Gastrocnemius medialis (tissue), 4 donors: Measurements from ENCODE around the gene TRIM44. TPM values are rescaled to one million over a fixed set of nuclear protein-coding genes. Genes with fewer than 3 reads are reported as not detected.

Experiments
- ATAC-seq, 2 donors: fragments of 150-250 bp; one replicate each; pipeline ENCODE4 v1.9.1; 2016
- DNase-seq, 2 donors: peaks; one replicate each; pipeline ENCODE4 v3.0.0-alpha.2; 2019
- H3K27ac ChIP-seq, 4 donors: fragments of 200-600 bp; sonication (generic); 1 replicate in 1 of 4; 2 replicates in 3 of 4; pipeline ENCODE4 v1.5.1; 2016 to 2018; ENCODE audit warnings: mild to moderate bottlenecking in 2 of 4, moderate library complexity in 1 of 4
- H3K27me3 ChIP-seq, 3 donors: fragments of 200-600 bp; sonication (generic) in 2 of 3; 1 replicate in 1 of 3; 2 replicates in 2 of 3; pipeline versions ENCODE4 v1.5.1 to v1.6.0; 2016 to 2019; ENCODE audit warnings: mild to moderate bottlenecking in 1 of 3, moderate library complexity in 1 of 3
- H3K36me3 ChIP-seq, 2 donors: fragments of 200-600 bp; sonication (generic) in 1 of 2; one replicate each; pipeline ENCODE4 v1.5.1; 2017 to 2018
- H3K4me1 ChIP-seq, 2 donors: fragments of 200-600 bp; sonication (generic) in 1 of 2; one replicate each; pipeline ENCODE4 v1.5.1; 2016 to 2017; ENCODE audit warnings: mild to moderate bottlenecking in 2 of 2
- H3K4me3 ChIP-seq, 4 donors: fragments of 200-600 bp; sonication (generic) in 3 of 4; 1 replicate in 1 of 4; 2 replicates in 3 of 4; pipeline ENCODE4 v1.5.1; 2016 to 2019; ENCODE audit warnings: mild to moderate bottlenecking in 2 of 4
- H3K9me3 ChIP-seq, 3 donors: fragments of 200-600 bp; sonication (generic) in 2 of 3; 1 replicate in 1 of 3; 2 replicates in 2 of 3; pipeline ENCODE4 v1.5.1; 2016 to 2019
- POLR2A ChIP-seq, 2 donors: fragments of 450-650 bp; IDR thresholded peaks; one replicate each; pipeline ENCODE4 v1.6.1; 2017; ENCODE audit warnings: antibody characterized with exemption in 2 of 2, mild to moderate bottlenecking in 2 of 2, moderate library complexity in 2 of 2
- in situ Hi-C, 4 donors: fragments of 200-750 bp; cut with MboI; loops; one replicate each; pipeline versions ENCODE4 v1.15.0 to v1.8.0; 2017; ENCODE audit warnings: low sequenced_read_pairs in 4 of 4
- intact Hi-C: fragments of 100-400 bp; cut with DNase I; formaldehyde crosslinking; loops from one replicate; pipeline ENCODE4 v1.15.1; 2023; ENCODE audit warnings: low total_unique reads
- total RNA-seq, 4 donors: library from RNA; depleted of rRNA; stranded (reverse); fragments of >200 nt; gene quantifications; one replicate each; pipeline versions ENCODE4 v1.1.0 to v1.2.3, GENCODE V29; 2016
- TF ChIP-seq, protein P1 (sequence below), 5 experiments: fragments of 450-650 bp in 3 of 5; fragments of 200-600 bp in 2 of 5; sonication (generic) in 2 of 5; IDR thresholded peaks in 4 of 5; conservative IDR thresholded peaks in 1 of 5; 1 replicate in 4 of 5; 2 replicates in 1 of 5; pipeline ENCODE4 v1.5.1; 2016 to 2019; ENCODE audit warnings: antibody characterized with exemption in 5 of 5, mild to moderate bottlenecking in 3 of 5, moderate library complexity in 3 of 5

TRIM44 gene
- total RNA-seq, 4 donors from 2014 or later: 25.5 to 30.5 (median 26.2) TPM

GRCh38 chr11:35820614-35821013 is 158.0 kb downstream of the TRIM44 start:
- TF ChIP-seq POLR2A (IDR thresholded peaks at IDR 0.05): no peak
- TF ChIP-seq, protein P1, sequence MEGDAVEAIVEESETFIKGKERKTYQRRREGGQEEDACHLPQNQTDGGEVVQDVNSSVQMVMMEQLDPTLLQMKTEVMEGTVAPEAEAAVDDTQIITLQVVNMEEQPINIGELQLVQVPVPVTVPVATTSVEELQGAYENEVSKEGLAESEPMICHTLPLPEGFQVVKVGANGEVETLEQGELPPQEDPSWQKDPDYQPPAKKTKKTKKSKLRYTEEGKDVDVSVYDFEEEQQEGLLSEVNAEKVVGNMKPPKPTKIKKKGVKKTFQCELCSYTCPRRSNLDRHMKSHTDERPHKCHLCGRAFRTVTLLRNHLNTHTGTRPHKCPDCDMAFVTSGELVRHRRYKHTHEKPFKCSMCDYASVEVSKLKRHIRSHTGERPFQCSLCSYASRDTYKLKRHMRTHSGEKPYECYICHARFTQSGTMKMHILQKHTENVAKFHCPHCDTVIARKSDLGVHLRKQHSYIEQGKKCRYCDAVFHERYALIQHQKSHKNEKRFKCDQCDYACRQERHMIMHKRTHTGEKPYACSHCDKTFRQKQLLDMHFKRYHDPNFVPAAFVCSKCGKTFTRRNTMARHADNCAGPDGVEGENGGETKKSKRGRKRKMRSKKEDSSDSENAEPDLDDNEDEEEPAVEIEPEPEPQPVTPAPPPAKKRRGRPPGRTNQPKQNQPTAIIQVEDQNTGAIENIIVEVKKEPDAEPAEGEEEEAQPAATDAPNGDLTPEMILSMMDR (IDR thresholded peaks at IDR 0.05 in 4 of 5, conservative IDR thresholded peaks at IDR 0.05 in 1 of 5): no peak
- DNase-seq (no peak), ATAC-seq (no peak)
- H3K27ac ChIP-seq: no peak overlapping the region
- intact Hi-C loops: loop anchor here (5.0 to 10.0 kb wide), 4 partner anchors 84 to 367 kb away; partner anchors contain the start of gene LDLRAD3
- H3K4me1 ChIP-seq: peaks cover 11 to 14% of the 10 kb centered on the region in 2 donors
- no peaks in the 10 kb centered on the region for H3K9me3 ChIP-seq
- no peaks in the 10 kb centered on the region for H3K27me3 ChIP-seq
- no peak overlapping the region for H3K4me3 ChIP-seq
- in situ Hi-C loops: loop anchor here (5.0 to 25.0 kb wide), 4 partner anchors 206 to 667 kb away; partner anchors contain the start of gene FJX1 (in 3 of the 4)
- no peaks in the 10 kb centered on the region for H3K36me3 ChIP-seq

GRCh38 chr11:35822815-35823495 is 160.4 kb downstream of the TRIM44 start:
- ATAC-seq (no peak), DNase-seq (no peak)
- H3K27ac ChIP-seq: no peak overlapping the region
- no peaks in the 10 kb centered on the region for H3K9me3 ChIP-seq
- TF ChIP-seq, protein P1 (IDR thresholded peaks at IDR 0.05 in 4 of 5, conservative IDR thresholded peaks at IDR 0.05 in 1 of 5): no peak
- TF ChIP-seq POLR2A (IDR thresholded peaks at IDR 0.05): no peak
- no peak overlapping the region for H3K4me3 ChIP-seq
- no peaks in the 10 kb centered on the region for H3K36me3 ChIP-seq
- H3K27me3 ChIP-seq: no peaks in the 10 kb centered on the region
- in situ Hi-C loops: loop anchor here (5.0 to 25.0 kb wide), 4 partner anchors 208 to 664 kb away; partner anchors contain the start of gene FJX1 (in 3 of the 4)
- intact Hi-C loops: loop anchor here (1.0 to 10.0 kb wide), 7 partner anchors 82 to 435 kb away; partner anchors contain the start of gene LDLRAD3
- H3K4me1 ChIP-seq: peaks cover 11 to 14% of the 10 kb centered on the region in 2 donors

DNA sequence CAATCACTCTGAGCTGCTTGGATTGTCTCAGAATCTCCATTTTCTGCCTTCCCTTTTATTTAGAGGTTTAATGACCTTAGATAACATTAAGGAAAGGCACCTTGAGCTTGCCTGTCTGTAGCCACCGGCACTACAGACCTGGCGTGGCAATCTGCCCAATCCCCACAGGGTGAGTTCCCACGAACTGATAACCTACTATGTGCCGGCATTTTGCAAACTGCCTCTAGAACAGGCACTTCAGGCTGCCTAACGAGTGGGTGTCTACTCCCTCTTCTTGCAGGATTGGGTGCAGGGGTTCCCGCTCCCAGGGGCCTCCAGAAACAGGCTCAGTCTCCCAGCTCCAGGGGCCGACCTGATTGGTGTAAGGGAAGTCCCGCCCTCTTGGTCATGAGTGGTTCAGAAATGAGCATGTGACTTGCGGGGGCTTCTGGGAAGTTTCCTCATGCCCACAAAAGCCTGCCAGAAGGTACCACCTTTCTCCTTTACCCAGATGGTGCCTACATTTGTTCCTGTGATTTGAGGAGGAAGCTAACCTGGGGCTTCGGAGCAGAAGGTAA is 161.2 kb downstream of the TRIM44 start:
- no peak for TF ChIP-seq POLR2A (IDR thresholded peaks at IDR 0.05)
- TF ChIP-seq, protein P1 (IDR thresholded peaks at IDR 0.05 in 4 of 5, conservative IDR thresholded peaks at IDR 0.05 in 1 of 5): no peak
- Histone ChIP-seq H3K27ac (no peak overlapping the region), H3K27me3 (no peaks in the 10 kb centered on the region), H3K36me3 (no peaks in the 10 kb centered on the region), H3K4me1 (peaks cover 11 to 14% of the 10 kb centered on the region in 2 donors), H3K4me3 (no peak overlapping the region), H3K9me3 (no peaks in the 10 kb centered on the region)
- ATAC-seq (no peak), DNase-seq (no peak)
- in situ Hi-C loops: loop anchor here (5.0 to 25.0 kb wide), 4 partner anchors 209 to 663 kb away; partner anchors contain the start of gene FJX1 (in 3 of the 4)
- intact Hi-C loops: loop anchor here (2.0 to 10.0 kb wide), 5 partner anchors 81 to 363 kb away; partner anchors contain the start of gene LDLRAD3

- Histone ChIP-seq H3K4me1 (peaks cover 11 to 14% of the 10 kb centered on the region in 2 donors), H3K36me3 (no peaks in the 10 kb centered on the region), H3K4me3 (no peak overlapping the region), H3K27me3 (no peaks in the 10 kb centered on the region), H3K27ac (no peak overlapping the region), H3K9me3 (no peaks in the 10 kb centered on the region)
- ATAC-seq: no peak
- in situ Hi-C loops: loop anchor here in 3 of 4 donors (10.0 to 25.0 kb wide), 2 partner anchors 211 to 437 kb away; partner anchors contain the start of gene FJX1 (in 3 of the 3)
- DNase-seq: no peak
- TF ChIP-seq, protein P1 (IDR thresholded peaks at IDR 0.05 in 4 of 5, conservative IDR thresholded peaks at IDR 0.05 in 1 of 5): no peak
- no peak for TF ChIP-seq POLR2A (IDR thresholded peaks at IDR 0.05)
- intact Hi-C loops: loop anchor here (10.0 kb wide), 3 partner anchors 79 to 189 kb away; partner anchors contain the start of gene LDLRAD3
Measured at GRCh38 chr11:35825386-35825785, 162.8 kb downstream of the TRIM44 start.
